ENCODE data around the gene NKTR.

Gene NKTR

DNA sequence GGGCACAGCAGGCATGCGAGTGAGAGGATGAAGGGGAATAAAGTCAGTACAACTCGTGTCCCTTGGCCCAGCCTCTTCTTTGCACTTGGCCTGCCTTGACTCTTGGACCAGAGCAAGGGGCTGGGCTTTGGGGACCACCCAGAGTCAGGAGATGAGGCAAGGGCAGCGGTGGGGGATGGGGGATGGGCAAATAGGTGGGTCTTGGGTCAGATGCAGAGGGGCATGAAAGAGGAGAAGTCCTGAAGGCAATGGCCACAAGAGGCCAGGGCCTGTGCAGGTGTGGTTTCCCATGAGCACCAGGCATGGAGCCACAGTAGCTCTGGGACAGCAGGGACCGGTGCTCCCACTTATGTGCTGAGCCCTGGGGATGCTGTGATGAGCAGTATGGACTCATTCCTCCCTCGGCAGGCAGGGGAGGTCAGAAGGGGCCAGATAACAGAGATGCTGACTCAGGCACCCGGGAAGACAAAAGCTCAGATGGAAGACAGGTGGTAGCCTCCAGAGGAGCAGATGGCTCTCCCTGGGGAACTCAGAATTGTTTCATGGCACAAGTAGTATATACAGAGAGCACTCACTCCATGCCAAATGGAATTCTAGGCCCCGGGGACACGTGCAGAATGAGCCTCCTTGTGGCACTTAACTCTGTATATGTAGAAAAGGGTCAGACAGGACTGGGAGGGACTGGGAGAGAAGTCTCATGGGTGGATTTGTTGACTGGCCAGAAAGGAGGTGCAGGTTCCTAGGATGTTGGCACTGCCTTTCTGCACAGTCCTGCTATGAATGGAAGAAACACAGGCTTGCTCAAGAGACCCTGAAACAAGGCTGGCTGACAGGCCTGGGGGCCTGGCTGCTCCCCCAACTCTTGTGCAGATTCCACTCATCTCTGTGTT is 67.3 kb downstream of the NKTR start:
- Histone ChIP-seq H3K4me1 (ENCODE audit: insufficient read depth, poor library complexity, severe bottlenecking) (no peaks in the 10 kb centered on the region), H3K27ac (ENCODE audit: poor library complexity, severe bottlenecking) (no peak overlapping the region), H3K4me3 (ENCODE audit: severe bottlenecking) (no peak overlapping the region), H3K36me3 (ENCODE audit: low read depth) (no peaks in the 10 kb centered on the region), H3K27me3 (ENCODE audit: insufficient read depth, poor library complexity, severe bottlenecking) (no peaks in the 10 kb centered on the region), H3K9me3 (ENCODE audit: severe bottlenecking) (no peaks in the 10 kb centered on the region)
- TF ChIP-seq, protein P1, sequence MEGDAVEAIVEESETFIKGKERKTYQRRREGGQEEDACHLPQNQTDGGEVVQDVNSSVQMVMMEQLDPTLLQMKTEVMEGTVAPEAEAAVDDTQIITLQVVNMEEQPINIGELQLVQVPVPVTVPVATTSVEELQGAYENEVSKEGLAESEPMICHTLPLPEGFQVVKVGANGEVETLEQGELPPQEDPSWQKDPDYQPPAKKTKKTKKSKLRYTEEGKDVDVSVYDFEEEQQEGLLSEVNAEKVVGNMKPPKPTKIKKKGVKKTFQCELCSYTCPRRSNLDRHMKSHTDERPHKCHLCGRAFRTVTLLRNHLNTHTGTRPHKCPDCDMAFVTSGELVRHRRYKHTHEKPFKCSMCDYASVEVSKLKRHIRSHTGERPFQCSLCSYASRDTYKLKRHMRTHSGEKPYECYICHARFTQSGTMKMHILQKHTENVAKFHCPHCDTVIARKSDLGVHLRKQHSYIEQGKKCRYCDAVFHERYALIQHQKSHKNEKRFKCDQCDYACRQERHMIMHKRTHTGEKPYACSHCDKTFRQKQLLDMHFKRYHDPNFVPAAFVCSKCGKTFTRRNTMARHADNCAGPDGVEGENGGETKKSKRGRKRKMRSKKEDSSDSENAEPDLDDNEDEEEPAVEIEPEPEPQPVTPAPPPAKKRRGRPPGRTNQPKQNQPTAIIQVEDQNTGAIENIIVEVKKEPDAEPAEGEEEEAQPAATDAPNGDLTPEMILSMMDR (IDR thresholded peaks at IDR 0.05; ENCODE audit: poor library complexity, severe bottlenecking), result no peak
- ATAC-seq (ENCODE audit: low read depth) (0 out of 3 replicates have a peak, but pooled peaks have one; percentile 9), DNase-seq (ENCODE audit: low spot score) (no peak)

DNA sequence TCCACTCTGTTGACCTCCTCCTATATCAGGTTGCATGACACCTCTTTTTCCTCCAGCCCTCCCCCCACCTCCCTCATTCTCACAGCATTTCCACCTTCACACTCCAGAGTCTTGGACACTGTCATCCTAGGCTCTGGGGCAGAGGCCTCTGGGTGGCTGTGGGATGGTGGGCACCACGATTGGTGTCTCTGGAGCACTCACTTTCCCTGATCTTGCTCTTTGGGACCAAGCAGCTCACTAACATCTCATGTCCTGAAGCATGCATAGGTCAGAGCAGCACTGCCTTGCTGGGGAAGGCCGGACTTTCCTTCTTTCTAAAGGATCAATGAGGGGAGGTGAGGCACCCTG is 67.9 kb downstream of the NKTR start:
- H3K36me3 ChIP-seq (ENCODE audit: low read depth), result no peaks in the 10 kb centered on the region
- no peak for ATAC-seq (ENCODE audit: low read depth)
- no peak for DNase-seq (ENCODE audit: low spot score)

DNA sequence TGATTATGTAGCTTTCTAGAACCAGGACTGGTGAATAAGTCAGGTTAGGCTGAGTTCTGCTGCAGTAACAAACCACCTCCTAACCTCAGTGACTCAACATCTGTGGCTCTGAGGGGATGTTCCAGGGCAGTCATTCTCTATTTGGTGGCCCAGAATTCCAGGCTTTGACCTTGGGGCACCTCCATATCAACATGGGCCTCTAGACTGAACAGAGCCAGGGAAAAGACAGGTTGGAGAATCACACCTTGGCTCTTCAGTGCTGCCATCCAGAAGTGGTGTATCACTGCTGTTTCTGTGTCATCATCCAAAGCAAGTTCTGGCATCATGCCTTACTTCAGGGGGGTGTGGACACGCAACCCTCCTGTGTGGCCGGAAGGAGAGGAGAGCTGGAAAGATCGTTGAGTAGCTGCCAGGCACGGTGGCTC is 68.3 kb downstream of the NKTR start:
- Histone ChIP-seq H3K9me3 (ENCODE audit: severe bottlenecking) (no peaks in the 10 kb centered on the region), H3K27ac (ENCODE audit: poor library complexity, severe bottlenecking) (no peak overlapping the region), H3K4me3 (ENCODE audit: severe bottlenecking) (no peak overlapping the region), H3K27me3 (ENCODE audit: insufficient read depth, poor library complexity, severe bottlenecking) (no peaks in the 10 kb centered on the region), H3K4me1 (ENCODE audit: insufficient read depth, poor library complexity, severe bottlenecking) (no peaks in the 10 kb centered on the region), H3K36me3 (ENCODE audit: low read depth) (no peaks in the 10 kb centered on the region)
- TF ChIP-seq, protein P1 (IDR thresholded peaks at IDR 0.05; ENCODE audit: poor library complexity, severe bottlenecking), result no peak
- no peak for DNase-seq (ENCODE audit: low spot score)
- ATAC-seq (ENCODE audit: low read depth), result no peak

More for the DNA sequence above, 67.9 kb downstream of the NKTR start:
- Histone ChIP-seq H3K4me3 (ENCODE audit: severe bottlenecking) (no peak overlapping the region), H3K4me1 (ENCODE audit: insufficient read depth, poor library complexity, severe bottlenecking) (no peaks in the 10 kb centered on the region), H3K9me3 (ENCODE audit: severe bottlenecking) (no peaks in the 10 kb centered on the region), H3K27me3 (ENCODE audit: insufficient read depth, poor library complexity, severe bottlenecking) (no peaks in the 10 kb centered on the region), H3K27ac (ENCODE audit: poor library complexity, severe bottlenecking) (no peak overlapping the region)
- TF ChIP-seq, protein P1 (IDR thresholded peaks at IDR 0.05; ENCODE audit: poor library complexity, severe bottlenecking), result no peak

DNA sequence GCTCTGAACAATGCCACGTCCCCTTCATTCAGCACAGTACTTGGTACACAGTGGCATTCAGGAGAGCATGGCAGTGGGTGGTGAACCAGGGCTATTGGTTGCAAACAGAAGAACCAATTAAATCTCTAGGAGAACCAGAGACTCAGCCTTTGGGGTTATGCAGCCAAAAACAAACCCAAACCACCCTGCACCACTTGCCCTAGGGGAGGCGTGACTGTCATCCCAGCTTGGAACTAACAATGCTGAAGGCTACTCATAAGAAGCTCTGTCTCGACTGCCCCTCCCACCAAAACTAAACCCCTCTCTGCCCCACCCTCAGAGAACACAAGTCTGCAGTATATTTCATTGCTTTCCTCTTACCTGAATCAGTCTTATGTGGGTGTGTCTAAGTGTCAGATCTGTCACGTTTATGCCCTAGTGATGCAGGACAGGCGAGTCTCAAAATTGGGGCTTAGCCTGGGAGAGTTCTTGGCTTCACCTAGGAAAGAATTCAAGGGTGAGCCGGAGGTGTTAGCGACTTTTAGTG is 69.6 kb downstream of the NKTR start:
- no peaks in the 10 kb centered on the region for H3K9me3 ChIP-seq (ENCODE audit: severe bottlenecking)
- H3K27ac ChIP-seq (ENCODE audit: poor library complexity, severe bottlenecking), result no peak overlapping the region
- no peaks in the 10 kb centered on the region for H3K36me3 ChIP-seq (ENCODE audit: low read depth)
- DNase-seq (ENCODE audit: low spot score) (no peak), ATAC-seq (ENCODE audit: low read depth) (no peak)
- TF ChIP-seq, protein P1 (IDR thresholded peaks at IDR 0.05; ENCODE audit: poor library complexity, severe bottlenecking), result no peak
- H3K27me3 ChIP-seq (ENCODE audit: insufficient read depth, poor library complexity, severe bottlenecking), result no peaks in the 10 kb centered on the region
- no peak overlapping the region for H3K4me3 ChIP-seq (ENCODE audit: severe bottlenecking)
- no peaks in the 10 kb centered on the region for H3K4me1 ChIP-seq (ENCODE audit: insufficient read depth, poor library complexity, severe bottlenecking)

DNA sequence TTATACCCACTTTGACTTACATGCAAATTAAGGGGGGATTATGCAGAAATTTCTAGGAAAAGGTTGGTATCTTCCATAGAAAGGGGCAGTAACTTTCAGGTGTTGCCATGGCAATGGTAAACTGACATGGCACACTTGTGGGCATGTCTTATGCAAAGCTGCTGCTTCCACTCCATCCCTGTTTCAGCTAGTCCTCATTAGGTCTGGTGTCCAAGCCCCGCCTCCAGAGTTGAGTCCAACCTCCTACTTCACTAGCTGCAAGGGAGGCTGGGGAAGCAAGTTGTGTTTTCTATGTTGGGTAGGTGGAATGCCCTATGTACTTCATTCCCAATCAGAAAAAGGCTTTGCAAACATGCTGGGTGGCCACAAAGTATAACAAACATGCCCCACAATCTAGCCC is 70.2 kb downstream of the NKTR start:
- TF ChIP-seq, protein P1 (IDR thresholded peaks at IDR 0.05; ENCODE audit: poor library complexity, severe bottlenecking), result no peak
- Histone ChIP-seq H3K27me3 (ENCODE audit: insufficient read depth, poor library complexity, severe bottlenecking) (no peaks in the 10 kb centered on the region), H3K4me3 (ENCODE audit: severe bottlenecking) (no peak overlapping the region), H3K9me3 (ENCODE audit: severe bottlenecking) (no peaks in the 10 kb centered on the region), H3K4me1 (ENCODE audit: insufficient read depth, poor library complexity, severe bottlenecking) (no peaks in the 10 kb centered on the region), H3K36me3 (ENCODE audit: low read depth) (no peaks in the 10 kb centered on the region), H3K27ac (ENCODE audit: poor library complexity, severe bottlenecking) (no peak overlapping the region)
- DNase-seq (ENCODE audit: low spot score), result no peak
- ATAC-seq (ENCODE audit: low read depth), result no peak

Measured in RWPE2 (cell line).